ENCODE results near the gene ZNF335.

ZNF335 gene

DNA sequence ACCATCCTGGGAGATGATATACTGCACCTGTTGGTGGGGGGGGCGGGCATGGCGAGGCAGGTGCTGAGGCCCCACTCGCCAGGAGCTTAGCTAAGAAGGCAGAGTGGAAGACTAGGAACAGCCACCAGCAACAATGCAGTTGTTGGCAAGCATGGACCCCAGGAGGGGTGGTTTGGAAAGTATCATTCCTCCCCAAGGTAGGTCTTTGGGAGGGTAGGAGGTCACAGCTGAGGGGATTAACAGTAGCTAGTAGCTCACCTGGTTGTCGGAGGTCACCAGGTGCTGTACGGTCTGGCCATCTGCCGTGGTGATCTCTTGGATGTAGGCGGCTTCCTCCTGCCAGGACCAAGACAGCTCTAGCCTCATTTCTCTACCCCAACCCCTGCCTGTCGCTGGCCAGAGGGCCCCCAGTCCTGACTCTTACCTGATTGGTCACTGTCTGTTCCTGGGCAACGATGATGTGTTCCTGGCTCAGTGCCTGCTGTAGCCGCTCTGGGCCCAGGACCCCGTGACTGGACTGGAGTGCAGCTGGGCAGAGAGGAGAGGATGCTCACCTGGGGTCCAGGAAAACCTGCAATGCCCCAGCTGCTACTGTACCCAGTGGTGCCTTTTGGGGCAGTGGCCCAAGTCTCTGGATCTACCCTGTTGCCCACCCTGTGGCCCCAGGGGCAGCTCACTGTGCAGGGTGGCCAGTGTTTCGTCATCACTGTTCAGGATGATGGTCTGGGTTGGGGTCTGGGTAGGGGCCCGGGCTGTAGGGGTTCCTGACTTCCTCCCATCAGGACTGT, 22.3 kb downstream of the ZNF335 start:
- DNase-seq = no peak

DNA sequence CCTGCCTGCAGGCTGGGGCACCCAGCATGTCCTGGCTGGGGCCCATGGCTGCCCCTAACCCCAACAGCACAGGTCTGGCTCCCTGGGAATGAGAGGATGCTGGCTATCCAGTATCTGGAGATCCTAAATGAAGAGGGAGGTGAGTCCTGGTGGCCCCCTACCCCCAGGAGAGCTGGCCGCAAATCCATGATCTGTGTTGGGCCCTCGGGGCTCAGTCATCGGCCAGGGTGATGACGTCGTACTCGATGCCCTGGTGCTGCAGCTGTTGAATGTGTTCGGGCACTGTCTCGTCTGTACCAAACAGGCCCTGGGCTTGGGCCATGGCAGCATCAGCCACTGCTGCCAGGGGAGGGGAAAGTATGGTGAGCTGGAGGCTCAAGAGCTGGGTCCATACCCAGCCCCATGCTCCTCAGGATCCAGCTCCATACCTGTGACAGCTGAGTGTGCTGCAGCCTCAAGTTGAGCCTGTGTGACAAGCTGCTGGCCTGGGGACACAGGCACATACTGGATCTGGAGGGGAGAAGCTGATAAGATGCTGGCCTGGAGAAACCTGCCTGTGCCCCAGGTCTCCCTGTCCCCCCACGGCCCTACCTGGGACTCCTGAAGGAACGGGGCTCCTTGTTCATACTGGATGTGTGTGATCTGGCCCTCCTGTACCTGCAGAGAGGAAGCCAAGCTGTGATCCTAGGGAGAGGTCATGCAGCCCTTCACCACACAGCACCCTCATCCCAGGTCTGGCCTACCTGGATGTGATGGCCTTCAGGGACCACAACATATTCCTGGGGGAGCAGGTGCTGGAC, 23.1 kb downstream of the ZNF335 start:
- DNase-seq = no peak

DNA sequence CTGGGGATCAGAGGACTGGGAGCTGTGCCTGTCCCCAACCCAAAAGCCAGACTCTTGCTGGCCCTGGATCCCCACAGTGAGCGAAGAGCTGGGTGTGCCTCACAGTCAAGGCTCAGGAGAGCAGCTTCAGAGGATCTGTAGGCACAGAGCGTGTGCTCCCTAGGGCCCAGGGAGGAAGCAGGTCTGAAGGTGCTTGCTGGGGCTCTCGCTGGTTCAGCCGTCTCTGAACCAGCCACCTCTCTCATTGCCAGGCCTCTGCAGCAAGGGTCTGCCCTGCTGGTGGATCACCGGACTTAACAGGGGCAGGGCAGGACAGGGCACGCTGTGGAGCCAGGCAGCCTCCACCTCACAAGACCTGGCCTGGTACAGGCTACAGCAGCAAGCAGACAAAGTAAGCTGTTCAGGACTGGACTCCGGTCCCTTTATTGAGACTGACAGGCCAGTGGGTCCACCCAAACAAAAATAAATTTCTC, 23.7 kb downstream of the ZNF335 start:
- no peak for DNase-seq

DNA sequence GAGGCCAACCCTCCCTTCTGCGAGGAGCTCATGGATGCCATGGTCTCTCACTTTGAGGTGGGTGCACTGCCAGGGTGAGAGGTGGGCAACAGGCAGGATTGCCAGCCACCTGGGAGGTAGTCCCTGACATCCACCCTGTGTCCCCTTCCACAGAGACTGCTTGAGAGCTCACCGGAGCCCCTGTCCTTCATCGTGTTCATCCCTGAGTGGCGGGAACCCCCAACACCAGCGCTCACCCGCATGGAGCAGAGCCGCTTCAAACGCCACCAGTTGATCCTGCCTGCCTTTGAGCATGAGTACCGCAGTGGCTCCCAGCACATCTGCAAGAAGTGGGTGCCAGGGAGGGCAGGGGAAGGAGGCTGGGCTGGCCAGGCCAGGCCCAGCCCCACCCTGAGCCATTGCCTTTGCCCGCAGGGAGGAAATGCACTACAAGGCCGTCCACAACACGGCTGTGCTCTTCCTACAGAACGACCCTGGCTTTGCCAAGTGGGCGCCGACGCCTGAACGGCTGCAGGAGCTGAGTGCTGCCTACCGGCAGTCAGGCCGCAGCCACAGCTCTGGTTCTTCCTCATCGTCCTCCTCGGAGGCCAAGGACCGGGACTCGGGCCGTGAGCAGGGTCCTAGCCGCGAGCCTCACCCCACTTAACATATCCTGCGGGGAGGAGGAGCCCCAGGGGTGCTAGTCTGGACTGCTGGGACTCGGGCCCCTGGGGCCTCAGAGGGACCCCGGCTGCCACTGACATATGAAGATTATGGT, 24.7 kb downstream of the ZNF335 start:
- DNase-seq = no peak

DNA sequence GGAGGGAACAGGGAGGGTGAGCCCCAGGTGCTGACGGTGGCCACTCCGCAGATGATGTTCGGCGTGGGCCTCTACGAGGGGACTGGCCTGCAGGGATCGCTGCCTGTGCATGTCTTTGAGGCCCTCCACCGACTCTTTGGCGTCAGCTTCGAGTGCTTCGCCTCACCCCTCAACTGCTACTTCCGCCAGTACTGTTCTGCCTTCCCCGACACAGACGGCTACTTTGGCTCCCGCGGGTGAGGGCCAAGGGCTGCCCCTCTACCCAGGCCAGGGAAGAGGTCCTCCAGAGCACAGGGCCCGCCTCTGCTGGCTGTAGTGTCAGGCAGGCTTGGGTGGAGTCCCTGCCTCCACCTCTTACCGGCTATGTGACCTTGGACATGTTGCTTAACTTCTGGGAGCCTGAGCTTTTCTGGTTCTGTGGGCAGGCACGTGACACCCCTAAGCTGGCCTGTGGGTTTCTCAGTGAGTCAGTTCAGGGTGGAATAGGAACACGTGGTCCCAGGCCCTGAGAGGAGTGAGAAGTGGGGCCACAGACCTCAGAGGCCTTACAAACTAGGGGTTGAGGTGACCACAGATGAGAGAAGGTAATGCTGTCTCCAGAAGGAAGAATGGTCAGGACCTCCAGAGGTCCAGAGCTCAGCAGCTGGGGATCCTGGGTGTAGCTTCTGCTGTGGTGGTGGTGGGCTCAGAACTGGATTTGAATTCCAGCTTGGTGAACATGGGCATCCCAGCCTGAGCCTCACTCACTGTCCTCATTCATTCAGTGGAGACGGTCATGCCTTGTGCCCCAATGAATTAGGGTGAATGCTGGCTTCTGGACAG, 25.6 kb downstream of the ZNF335 start:
- no peak for DNase-seq

DNA sequence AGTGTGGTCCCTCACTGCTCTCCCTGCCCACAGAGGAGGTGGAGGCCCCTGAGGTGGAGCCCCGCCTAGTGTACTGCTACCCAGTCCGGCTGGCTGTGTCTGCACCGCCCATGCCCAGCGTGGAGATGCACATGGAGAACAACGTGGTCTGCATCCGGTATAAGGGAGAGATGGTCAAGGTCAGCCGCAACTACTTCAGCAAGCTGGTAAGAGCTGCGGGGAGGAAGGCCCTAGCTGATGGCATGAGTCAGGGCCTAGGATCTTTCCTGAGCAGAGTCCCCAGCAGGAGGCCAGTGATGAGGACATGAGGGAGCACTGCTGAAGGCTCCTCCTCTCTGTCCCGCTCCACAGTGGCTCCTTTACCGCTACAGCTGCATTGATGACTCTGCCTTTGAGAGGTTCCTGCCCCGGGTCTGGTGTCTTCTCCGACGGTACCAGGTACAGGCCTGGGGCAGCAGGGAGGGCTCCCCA, 26.3 kb downstream of the ZNF335 start:
- no peak for DNase-seq

DNA sequence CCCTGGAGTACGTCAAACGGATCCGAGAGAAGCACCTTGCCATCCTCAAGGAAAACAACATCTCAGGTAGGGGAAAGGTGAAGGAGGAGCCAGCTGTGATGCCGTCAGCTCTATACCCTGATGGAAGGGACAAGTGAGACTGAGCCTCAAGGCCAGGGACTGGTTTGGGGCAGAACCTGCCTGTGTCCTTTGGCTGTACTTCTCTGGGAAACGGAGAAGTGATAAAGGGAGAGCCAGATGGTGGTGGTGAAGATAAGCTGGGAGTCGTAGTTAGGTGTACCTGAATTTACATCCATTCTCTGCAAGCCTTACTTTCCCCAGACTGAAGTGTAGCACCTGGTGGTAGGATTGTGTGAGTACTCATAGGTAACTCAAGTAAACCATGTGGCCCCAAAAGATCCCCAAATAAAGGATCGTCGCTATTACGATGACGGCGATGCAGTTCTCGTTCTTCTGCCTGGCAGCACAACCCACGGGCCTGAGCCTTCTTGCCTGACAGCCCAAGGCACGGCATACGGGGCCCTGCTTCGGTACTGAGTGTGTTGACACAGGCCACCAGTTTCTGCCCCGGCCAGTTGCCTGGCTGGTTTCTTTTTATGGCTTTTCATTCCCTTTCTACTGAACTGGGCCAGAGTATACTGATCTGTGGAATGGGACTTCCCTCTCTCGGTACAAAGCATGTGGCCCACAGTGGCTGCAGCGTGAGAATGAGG, 26.9 kb downstream of the ZNF335 start:
- DNase-seq = no peak

DNA sequence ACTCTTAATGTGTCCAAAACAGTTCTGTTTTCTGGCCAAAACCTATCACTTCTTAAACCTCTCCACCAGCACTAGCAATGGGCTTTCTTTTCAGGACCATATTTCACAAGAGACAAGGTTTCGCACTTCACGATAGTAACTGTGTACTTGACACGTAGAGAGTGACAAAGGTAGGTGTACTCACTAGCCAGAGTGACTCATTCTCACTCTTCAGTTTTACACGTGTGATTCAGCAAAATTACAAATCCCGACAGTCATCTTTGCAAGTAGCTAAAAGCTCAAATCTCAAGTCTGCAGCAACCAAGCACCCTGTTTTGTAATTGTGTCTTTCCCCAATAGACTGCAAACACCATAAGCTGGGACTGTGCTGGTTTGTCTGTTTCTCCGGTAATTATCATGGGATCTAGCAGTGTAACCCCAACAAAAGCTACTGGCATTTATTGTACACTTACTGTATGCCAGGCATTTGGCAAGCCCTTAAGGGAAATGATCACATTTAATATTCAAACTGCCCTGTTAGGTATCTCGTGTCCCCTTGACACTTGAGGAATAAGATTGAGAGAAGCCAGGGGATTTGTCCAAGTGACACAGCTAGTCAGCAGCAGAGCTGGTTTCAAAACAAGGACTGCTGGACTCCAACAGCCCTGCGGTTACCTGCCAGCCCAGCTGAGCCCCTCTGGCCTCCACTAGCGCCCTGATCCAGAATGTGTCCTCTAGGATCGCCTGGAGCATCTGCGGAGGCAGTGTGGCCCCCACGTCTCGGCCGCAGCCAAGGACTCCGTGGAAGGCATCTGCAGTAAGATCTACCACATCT, 27.6 kb downstream of the ZNF335 start:
- no peak for DNase-seq

DNA sequence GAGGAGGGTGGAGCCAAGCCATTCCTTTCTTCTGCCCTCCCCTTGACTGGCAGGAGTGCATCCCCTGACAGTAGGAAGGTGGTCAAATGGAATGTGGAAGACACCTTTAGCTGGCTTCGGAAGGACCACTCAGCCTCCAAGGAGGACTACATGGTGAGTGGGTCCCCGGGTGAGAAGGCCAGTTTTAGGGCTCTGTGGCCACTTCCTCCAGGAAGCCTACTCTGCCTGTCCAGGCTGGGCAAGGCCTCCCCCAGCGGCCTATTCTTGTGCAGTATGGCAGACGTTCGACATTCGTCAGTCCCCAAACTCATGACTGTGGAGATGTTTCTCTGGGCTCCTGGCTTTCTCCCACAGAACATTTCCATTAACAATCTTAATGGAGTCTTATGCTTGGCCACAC, 28.4 kb downstream of the ZNF335 start:
- no peak for DNase-seq

DNA sequence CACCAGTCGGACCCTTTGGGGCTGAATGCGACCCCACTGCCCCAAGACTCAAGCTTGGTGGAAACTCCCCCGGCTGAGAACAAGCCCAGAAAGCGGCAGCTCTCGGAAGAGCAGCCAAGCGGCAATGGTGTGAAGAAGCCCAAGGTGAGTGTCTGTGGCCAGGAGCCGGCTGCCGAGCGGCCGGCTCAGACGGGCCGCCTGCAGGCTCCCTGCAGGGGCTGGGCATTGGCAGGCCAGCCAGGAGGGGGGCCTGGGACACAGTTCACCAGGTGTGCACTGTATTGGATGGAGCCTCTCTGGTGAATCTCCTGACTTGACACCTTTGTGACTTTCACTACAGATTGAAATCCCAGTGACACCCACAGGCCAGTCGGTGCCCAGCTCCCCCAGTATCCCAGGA, 31.5 kb downstream of the ZNF335 start:
- no peak for DNase-seq

DNA sequence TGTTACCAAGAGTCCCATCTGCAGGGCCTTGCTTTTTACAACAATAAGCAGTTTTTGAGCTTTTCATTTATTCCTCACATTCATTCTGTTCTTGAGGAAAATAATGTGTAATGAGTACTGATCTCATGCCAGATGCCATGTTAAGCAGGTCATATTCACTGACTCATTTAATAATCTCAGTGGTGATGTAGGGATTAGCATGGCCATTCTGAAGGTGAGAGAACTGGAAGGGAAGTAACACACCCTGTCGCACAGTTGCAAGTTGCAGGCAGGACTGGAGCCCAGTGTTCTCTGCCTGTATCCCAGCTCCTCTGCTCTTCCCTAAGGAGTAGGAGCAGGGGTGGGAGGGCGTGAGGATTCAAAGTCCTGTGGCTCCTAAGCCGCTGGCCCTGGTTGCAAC, 31.9 kb downstream of the ZNF335 start:
- DNase-seq = no peak

DNA sequence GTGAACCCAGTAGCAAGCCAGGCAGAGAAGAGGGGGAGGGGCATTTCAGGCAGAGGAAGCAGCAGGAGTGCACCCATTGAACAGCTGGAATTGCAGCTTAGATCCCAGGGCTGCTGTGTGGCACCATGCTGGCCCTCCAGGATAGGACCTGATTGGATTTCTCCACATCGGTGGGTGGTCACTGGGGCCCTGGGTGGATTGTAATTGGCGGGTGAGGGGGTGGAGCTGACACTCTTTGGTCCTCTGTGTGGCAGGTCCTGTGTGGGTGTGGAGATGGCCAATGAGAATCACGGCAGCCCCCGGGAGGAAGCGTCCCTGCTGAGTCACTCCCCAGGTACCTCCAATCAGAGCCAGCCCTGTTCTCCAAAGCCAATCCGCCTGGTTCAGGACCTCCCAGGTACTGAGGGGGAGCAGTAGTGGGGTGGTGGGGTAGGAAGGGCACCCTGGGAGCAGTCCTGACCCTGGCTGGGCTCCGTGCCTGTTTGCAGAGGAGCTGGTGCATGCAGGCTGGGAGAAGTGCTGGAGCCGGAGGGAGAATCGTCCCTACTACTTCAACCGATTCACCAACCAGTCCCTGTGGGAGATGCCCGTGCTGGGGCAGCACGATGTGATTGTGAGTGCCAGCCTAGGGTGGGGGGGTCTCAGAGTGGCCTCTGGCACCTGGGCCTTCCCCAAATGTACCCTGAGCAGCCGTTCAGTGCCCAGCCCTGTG, 33.1 kb downstream of the ZNF335 start:
- DNase-seq = no peak

DNA sequence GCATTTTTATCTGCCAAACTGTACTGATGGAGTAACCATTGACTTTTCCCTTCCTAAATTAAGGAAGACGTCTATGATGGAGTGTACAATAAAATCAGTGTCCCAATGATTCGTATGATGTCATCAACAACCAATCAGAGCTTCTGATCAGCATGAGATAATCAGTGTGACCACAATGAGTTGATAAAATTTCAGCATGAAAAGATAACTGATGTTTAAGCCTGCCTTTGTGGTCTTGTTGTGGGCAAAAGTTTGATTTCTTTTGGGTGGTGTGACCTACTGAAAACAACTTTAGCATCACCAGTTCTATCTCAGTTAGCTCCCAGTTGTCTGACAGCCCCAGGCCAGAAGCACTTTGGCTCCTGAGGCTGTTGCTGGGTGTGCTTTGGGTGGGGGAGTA, 34.2 kb downstream of the ZNF335 start:
- no peak for DNase-seq

DNA sequence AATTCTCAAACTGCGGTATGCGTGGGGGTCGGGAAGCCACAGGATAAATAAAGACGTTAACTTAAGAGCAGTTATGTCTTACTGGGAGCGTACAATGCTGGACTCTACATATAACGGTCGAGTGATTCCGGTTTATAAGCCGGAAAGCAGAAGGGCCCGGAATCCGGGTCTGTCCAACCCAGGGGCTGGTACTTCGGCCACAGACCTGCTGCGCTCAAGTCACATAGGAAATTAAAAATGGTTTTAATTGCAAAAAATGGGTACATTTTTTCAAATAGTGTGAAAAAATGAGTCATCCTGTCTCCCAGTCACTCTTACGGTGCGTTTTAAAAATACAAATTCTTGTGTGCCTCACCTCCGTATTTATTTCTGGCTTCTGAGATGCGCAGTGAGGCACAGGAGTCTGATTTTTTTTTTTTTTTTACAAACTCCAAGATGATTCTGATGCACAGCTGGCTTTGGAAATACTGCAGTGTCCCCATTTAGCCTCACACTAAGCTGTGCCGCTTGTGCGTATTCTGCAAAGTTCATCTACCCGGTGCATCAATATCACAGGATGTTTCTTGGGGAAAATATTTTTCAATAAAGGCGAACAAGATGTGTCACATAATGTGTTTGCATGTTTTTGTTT, 36.5 kb downstream of the ZNF335 start:
- DNase-seq = no peak

DNA sequence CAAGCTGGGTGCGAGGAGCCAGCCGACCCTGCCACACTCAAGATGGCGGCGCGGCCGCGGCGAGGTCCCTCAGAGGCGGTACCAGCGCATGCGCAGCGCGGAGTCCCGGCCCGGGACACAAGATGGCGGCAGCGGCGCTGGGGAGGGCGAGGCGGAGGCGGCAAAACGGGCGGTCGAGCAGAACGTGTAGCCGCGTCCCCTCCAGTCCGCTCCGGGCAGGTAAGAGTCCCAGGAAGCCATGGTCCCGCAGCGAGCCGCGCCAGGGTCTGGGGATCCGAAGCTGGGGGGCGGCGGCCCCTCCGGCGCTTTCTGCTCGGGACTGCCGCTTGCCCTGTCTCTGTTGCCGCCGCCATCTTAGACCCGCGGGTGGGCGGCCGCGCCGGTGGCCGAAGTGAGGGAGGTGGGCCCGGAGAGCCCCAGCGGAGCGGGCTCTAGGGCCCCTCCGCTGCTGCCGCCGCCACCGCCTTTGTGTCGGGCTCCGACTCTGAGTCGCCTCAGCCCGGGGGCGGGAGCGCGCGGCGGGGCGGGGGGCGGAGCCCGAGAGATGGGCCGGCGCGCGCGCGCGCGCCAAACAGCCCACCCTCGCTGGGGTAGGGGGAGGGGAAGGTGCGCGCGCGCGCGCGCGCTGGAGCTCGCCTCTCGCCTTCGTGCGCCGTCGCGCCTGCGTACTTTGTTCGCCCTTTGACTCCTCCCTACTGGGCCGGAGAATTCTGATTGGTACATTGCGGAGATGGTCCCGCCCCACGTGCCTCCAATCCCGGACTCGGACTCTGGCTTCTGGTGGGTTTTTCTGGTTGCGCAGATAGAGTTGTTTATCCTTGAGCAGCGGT, 37.2 kb downstream of the ZNF335 start, which contains the start of gene PCIF1:
Gene PCIF1 (plus strand): TSS at position 98 of the 830 bp plus-strand sequence. CDS start 4,317 bp downstream, outside the sequence.
- DNase-seq = peak; percentile 92 to 97 (median 96)

DNA sequence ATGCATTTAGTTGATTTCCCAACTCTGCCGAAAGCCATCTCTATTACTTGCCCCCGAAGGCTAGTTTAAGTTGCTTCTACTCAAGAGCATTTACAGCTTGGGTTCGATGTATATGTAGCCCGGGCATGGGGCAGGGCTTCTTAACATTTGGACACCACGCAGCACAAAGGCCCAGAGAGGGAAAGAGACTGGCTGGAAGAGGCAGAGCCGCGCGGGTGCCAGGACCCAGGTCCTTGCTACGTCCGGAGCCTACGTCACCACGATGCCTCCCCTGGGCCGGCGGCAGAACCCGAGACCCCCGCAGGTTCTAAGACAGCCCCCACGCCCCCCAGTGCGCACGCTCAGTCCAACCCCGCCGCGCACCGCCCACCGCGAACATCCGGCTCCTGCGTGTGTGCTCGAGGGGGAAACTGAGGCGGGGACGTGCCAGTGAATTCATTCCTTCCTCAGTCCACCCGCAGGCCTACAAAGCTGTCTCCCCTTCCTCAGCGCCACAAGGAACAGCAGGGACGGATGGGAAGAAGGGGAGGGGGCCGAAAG, 37.9 kb downstream of the ZNF335 start:
- DNase-seq = peak in 2 of 4 experiments; percentile 55 to 60

DNA sequence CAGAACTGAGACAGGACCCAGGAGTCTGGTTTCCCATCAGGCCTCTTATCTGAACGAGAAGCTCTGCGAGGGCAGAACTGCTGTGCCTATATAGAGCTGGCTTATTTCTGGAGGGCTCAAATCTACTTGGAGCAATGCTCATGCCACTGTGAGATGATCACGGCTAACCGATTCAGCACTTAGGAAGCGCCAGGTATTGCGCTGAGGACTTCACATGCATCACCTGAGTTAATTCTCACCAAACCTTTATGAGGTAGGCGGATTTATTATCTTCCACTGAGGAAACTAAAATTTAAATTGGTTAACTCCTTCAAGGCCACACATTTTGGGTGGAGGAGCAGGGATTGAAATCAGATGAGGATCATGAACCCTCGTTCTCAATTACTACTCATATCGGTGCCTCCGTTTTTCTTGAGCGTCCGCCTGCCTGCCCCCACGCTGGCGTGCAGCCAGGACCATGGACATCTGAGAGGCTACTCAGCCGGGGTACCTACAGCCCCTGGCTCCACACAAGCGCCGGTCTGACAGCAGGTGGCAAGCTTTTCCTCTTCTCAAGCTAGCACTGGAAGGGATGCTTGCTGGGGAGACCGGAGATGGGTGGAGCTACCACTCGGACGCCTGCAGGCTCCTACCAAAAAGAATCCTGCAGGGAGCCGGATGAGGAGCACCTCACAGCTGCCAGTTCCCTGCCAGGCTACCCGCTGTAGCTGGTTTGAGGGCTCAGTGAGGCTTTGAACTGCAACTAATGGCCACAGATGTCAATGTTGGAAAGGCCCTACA, 38.5 kb downstream of the ZNF335 start:
- peak in 2 of 4 experiments; percentile 23 for DNase-seq

All from activated CD4-positive, CD25-positive, alpha-beta regulatory T cell (primary cell).